HuH-7.5 (cell line): ENCODE data around the gene ACOXL.
"Not testable (repeated sequence)": the region's sequence is repeated elsewhere in the genome, so short reads cannot be mapped to it uniquely, and the experiment has no call there.

Experiments used
- DNase-seq: peaks from one replicate; pipeline ENCODE4 v3.0.0; 2011; ENCODE audit warnings: low spot score

ACOXL gene

DNA sequence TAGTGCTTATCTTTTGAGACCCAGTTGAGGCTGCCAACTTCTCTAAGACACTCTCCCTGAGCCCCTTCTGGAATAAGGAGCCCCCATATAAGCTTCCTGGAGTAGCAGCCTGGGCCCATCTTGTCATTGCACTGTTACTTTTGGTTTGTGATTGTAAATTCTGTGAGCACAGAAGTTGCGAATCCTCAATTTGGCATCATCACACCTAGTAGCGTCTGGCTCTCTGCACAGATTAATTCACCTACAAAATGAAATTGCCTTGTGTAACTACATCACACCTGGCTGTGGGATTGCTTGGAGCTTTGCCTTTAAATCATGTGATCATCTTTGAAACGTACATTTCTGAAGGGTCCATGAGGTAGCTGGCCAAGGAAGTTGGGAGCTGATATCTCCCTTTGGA is 195.2 kb downstream of the ACOXL start:
- no peak for DNase-seq

DNA sequence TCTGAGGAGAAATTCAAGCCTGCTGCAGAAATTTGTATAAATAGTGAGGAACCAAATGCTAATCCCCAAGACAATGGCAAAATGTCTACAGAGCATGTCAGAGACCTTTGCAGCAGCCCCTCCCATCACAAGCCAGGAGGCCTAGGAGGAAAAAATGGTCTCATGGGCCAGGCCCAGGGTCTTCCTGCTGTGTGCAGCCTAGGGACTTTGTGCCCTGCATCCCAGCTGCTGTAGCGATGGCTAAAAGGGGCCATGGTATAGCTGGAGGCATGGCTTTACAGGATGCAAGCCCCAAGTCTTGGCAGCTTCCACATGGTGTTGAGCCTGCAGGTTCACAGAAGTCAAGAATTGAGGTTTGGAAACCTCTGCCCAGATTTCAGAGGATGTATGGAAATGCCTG is 197.2 kb downstream of the ACOXL start:
- DNase-seq = no peak

DNA sequence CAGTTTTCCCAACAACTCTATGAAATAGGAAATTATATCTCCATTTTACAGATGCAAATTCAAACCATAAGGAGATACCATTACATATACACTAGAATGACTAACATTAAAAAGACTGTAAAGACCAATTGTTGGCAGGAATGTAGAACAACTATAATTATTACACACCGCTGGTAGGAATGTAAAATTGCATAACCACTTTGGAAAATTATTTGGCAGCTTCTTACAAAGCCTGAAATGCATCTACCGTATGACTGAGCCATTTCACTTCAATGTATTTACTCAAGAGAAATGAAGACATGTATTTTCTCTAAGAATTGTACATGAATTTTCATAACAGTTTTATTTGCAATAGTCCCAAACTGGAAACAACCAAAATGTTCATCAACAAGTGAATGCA is 199.3 kb downstream of the ACOXL start:
- no peak for DNase-seq

DNA sequence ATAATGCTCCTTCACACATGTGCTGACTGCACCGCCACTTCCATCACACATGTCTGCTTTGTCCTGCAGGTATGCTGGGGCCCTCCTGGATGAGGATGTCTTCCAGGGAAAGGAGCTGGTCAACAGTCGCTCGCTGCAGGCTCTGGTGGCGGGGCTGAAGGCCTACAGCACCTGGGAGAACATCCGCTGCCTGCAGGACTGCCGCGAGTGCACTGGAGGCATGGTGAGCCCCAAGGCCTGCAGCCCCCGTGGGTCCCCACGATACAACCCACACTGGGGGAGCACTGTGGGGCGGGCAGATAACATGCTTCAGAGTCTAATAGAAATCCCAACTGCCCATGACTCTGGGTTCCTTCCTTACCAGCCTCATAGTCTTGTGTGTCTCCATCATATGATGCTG is 201.0 kb downstream of the ACOXL start:
- DNase-seq = no peak

DNA sequence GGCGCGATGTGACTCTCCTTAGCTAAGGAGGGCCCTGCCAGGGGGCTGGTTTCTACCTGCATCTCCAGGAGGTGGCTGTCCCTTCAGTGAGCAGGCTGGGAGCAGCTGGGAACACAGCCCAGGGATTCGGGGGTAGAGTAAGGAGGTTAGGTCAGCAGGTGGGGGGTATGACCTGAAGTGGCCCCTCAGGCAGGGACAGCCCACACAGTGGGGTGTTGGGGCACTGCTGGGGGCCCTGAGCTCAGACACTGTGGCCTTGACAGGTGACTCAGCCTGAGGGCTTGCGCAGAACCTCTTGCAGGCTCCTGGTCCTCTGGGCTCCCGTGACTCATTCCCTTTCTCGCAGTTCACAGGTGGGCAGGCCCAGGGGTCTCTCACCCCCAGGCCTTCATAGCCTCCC is 202.6 kb downstream of the ACOXL start:
- no peak for DNase-seq

DNA sequence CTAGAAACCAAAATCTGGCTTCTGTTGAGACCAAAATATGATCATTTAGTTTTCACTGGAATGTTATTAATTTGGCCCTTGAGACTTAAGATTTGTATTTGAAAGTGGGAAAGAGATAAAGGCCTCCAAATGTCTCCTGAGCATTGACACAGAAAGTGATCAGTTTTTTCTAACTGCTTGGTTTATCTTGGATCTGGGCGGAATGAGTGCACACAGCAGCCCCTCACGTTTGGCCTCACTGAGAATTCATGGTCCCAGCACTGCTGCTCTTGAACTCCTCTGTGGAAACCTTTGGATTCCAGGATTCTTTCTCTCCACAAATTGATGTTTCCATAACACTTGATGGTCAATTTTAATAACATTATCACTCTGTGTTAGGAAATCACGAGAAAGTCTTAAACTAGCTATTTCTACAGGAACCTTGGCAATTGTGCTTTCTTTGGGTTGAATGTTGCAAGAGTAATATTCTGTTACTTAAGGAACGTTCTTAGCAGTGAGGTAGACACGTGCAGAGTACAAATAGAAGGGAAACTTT is 208.1 kb downstream of the ACOXL start:
- DNase-seq = no peak

DNA sequence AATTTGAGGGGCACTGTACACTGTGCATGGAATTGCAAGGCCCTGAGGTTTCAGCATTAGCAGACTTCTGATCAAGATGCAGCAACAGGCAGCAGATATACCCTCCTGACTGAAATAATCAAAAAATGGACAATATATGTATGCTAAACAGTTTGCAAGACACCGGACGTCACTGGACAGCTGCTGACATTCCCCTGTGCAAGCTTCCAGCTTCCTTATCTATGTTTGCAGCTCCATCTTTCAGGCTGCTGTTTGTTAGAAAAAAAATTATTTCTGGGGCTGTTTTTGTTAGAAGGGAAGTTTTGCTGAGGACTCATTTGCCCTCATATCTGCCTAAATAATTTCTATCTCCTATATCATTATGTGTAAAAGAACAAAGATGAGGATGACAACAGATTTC is 208.9 kb downstream of the ACOXL start:
- no peak for DNase-seq

DNA sequence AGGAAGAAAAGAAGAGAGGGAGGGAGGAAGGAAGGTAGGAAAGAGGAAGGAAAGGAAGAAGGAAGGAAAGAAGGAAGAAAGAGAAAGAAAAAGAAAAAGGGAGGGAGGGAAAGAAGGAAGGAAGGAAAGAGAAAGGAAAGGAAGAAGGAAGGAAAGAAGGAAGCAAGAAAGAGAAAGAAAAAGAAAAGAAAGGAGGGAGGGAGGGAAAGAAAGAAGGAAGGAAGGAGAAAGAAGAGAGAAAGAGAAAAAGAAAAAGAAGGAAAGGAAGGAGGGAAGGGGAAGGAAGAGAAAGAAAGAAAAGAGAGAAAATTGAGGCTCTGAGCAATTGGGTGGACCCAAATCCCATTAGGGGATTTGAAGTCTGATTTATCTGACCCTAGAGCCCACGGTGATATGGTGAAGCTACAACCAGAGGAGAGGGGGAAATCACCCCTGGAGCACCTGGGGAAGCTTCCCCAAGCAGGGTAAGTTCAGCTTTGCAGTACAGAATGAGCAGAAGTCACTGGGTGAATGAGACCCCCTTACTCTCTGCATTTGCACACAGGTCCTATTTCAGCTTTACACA is 210.8 kb downstream of the ACOXL start:
- DNase-seq = no peak

DNA sequence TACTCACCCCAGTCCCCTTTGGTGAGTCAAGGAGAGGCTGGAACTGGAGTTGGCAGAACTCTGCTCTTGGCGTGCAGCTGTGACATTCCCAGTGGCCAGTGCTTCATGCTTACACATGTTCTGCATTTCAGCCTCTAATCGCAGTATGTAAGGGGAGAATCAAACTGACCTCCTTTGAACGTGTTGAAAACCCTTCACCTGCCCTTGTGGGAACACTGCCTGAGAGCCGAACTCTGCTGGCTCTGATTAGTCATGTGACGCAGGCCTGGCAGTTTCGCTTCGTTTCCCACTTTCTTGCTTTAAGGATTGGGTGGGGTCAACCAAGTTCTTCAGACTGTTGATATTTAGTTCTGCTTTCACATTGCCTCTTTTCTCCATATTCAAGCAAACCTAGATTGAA is 214.5 kb downstream of the ACOXL start:
- DNase-seq = no peak

DNA sequence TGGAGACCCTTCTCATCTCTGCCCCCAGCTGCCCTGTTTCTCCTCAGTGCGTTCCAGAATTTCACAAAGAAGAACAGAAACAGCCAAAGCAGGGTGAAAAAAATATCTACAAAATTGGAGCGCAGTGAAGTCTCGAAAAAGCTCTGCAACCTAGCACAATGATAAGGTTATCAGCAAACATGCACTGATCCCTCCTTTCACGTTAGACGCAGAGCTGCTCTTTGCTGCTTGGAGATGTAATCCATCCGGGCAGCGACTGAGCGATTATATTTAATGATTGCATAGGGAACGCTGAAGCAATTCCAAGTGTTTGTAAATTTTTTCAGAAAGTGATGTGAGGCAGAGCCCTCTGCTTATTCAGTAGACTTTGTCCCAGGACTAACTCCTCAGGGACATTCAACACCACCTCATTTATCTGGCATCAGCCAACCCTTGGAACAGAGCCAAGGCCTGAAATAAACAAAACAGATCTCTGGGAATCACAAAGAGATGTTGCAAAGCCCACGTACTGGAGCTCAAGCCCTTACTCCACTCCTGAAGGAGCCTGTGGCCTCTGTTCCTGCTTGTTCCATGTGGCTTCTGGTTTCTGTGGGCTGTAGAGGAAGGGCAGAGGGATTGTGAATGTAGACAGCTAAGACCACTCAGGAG is 215.8 kb downstream of the ACOXL start:
- no peak for DNase-seq

DNA sequence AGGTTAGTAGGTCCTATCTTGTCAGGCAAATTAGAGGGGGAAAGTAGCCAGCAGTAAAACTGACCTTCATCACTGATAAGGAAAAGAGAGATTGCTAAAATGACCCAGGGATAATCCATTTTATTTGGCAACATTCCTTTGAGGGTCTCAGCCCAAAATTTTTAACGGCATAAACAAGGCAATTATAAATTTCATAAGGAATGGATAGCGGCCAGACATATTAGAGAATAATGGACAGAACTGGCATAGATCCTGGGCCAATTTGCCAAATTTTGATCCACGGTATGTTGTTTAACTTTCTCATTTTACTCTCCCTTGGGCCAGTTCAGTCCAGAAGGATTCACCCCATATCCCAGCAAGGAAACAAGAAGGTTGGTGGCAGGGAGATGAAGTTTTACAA is 217.9 kb downstream of the ACOXL start:
- DNase-seq = no peak

DNA sequence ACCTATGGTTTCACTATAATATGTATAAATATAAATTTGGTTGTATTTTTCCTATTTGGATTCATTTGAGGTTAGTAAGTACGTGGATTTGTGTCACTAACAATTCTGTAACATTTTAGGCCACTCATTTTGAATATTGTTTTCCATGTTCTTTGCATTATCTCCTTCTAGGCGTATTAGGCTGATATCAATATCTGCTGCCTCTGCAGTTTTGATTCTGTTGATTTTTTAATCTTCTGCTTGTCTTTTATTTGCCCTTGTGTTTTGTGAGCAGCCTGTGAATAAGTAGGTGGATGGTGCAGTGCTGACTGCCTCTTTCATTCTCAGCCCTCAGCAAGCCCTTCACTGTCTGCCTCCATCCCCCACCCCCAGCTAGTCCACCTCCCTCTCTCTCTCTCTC is 222.7 kb downstream of the ACOXL start:
- DNase-seq = no peak

DNA sequence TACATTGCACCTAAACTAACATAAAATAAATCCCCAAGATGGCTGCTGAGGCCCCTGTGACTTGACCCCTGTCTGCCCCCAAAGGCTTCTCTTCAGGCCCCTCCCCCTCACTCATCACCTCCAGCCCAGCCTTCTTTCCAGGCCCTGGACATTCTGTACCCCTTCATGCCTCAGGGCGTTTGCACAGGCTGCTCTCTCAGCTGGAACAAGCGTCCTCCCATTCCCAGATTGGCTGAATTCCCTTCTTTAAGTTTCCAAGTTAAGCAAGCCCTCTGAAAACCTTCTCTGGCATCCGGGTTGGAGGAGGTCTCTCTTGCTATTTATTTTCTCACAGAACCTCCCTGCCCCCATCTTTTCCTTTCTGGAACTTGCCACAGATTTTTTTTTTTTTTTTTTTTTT is 223.2 kb downstream of the ACOXL start:
- DNase-seq = no peak

DNA sequence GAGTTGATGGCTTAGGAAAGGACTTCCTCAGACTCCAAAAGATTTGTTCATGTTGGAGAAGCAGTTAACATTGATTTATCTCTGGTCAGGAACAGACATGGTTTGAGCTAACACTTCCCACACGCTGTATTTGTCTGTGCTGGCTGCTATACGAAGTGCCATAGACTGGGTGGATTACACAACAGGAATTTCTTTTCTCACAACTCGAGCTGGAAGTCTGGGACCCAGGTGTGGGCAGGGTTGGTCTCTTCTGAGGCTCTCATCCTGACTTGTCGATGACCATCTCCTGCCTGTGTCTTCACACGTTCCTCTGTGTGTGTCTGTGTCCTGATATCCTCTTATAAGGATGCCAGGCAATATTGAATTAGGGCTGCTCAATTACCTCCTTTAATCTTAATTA is 224.9 kb downstream of the ACOXL start:
- DNase-seq = no peak

DNA sequence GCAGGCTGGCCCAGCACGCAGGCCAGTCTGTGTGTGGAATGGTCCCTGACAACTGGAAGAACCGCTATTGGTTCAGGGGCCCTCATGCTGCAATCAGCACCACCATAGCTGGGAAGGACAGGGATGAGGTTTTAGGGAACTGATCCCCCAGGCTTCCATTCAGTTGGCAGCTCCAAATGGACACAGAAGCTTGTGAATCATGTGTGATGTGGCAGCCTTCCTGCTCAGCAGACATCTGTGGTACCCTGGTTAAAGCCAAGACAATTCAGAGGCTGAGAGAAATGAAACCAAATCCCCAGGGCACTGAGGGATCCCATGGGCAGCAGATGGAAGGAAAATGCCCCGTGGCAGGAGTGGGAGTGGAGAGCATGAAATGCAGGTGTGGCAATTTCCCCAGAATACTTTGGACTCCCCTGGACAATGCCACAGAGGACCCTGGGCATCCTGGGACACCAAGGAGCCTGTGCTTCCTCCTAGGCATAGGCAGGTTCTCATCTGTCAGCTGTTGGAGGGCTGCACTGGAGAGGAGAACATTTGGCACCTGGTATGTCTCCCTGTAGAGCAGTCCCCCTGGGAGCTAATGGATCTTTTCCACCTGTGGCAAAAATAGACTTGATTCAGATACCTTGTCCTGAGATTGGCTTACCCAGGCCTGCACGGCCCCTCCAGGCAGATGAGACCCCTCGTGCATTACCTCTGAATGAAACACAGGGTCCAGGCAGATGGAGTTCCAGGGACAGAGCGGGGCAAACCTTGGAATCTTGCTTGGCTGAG is 226.2 kb downstream of the ACOXL start:
- no peak for DNase-seq

DNA sequence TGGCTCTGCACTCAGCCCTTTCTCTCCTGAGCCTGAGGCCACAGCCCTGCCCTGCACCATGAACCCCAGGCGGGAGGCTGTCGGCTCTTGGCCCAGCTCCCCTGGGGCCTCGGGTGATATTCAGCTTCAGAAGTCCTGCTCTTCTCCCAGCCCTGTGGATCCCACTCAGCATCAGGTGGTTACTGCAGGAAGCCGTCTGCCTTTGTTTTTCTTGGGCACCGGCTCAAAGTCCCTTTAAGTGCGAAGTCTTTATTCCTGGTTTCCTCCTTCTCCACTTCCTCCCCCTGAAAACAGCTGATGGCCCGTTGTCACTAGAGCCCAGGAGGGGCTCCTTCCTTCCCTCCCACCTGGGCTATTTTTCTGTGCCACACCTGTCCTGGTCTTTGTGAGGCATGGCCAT is 226.8 kb downstream of the ACOXL start:
- DNase-seq = no peak

DNA sequence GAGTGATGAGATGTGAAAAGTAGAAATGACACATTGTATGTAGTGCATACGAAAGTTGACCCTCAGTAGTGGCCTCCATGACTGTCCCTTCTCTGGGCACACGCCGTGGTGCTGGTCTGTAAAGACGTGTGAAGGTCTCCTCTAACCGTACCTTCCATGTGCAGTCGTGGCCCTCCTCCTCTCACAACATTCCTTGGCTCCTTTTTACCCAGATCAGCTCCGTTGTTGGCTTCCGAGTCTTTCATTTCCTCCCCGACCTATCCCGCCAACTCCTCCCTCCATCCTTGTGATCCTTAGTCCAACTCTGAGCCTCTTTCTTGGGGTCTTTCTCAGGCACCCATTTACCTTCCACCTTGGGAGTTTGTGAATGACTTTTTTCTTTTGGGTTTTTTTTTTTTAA is 227.9 kb downstream of the ACOXL start:
- DNase-seq = no peak

DNA sequence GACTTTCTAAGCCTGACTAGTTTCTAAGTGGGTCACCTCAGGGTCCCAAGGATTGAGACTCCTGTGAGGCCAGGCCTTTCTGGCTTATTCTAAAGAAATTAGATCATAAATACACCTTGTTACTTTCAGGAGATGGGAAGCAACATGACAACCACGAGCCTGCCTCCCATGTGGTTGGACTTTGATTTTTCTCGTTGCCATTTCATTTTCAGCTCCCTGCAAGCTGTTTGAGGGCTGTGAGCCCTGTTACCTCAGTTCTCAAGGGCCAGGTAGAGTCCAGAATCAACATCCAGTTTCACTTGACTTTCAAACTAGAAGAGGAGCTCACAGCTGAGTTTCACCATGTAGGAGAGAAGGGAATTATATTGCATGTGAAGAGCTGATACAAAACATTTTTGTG is 228.6 kb downstream of the ACOXL start:
- no peak for DNase-seq

DNA sequence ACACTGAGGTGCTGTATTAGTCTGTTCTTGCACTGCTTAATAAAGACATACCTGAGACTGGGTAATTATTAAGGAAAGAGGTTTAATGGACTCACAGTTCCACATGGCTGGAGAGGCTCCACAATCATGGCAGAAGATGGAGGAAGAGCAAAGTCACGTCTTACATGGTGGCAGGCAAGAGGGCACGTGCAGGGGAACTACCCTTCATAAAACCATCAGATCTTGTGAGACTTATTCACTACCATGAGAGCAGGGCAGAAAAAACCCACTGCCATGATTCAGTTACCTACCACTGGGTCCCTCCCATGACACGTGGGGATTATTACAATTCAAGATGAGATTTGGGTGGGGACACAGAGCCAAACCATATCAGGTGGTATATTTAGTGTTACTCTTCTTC is 229.3 kb downstream of the ACOXL start:
- DNase-seq = not testable (repeated sequence)

DNA sequence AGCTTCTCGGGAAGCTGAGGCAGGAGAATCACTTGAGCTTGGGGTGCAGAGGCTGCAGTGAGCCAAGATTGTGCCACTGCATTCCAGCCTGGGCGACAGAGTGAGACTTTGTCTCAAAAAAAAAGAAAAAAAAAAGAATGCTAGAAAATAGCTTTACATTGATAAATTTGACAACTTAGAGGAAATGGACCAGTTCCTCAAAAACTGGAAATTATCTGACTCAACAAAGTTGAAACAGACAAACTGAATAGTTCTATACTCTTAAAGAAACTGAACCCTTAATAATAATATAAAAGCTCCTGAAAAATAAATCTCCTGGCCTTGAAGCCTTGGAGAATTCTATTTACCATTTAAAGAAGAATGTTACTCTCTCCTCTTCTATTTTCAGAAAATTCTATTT is 237.3 kb downstream of the ACOXL start:
- no peak for DNase-seq

DNA sequence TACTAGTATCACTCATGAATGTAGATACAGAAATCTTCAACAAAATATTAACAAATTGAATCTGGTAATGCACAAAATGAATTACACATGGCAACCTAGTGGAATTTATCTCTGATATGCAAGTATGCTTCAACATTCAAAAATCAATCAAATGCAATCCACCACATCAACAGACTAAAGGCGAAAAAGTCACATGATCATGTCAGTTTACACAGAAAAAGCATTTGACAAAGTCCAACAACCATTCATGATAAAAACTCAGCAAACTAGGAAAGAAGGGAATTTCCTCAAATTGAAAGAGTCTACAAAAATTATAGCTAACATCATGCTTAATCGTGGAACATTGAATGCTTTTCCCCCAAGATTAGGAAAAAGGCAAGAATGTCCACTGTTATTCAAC is 237.8 kb downstream of the ACOXL start:
- no peak for DNase-seq

DNA sequence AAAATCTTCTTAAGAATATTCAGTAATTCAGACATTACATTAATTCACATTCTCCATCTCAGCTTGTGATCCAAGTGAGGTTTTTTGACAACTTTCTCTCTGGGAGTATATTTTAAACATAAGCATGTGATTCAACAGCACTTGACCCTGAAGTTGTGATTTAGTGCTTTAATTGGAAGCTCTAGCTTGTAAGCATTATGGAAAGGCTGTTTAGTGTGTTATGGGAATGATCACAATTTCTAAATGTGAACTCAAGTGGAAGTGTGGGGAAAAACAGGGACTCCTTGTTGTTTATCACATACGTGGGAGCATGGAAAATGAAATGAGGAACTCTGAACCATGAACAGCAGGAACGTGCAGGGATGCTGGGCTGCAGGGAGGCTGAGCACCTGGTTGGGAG is 239.4 kb downstream of the ACOXL start:
- DNase-seq = no peak

DNA sequence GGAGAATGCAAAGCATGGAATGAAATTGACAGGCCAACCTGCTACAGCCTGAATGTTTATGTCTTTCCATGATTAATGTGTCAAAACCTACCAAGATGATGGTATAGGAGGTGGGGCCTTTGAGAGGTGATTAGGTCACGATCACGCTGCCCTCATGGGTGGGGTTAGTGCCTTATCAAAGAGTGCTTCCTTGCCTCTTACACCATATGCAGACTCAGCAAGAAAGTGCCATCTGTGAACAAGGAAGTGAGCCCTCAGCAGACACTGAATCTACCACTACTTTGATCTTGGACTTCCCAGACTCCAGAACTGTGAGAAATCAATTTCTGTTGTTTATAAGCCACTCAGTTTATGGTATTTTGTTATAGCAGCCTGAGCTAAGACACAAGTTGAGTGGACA is 240.9 kb downstream of the ACOXL start:
- DNase-seq = no peak

DNA sequence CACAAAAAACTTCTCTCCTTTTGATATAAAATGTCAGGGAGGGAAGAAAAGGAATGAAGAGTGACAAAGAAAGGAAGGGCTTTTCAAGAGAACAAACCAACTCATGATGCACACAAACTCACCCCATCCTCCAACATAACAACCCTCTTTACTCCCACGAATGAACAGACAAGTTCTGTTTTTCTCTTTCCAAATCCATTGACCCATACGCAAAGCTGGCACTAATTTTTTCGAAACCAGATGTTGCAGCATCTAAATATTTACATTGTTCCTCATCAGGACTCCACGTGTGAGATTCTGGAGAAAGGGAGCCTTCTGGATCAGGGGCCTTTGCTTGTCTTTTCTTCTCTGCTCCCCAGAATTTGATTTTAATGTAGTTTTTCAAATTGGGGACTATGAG is 245.0 kb downstream of the ACOXL start:
- DNase-seq = no peak
